SU-DHL-6 (cell line): Measurements from ENCODE around the gene CHST9.

Experiments used
- H2AFZ ChIP-seq: fragments of 200-600 bp; sonication (generic); 2 replicates; pipeline ENCODE4 v1.6.1; 2014; ENCODE audit warnings: low read depth, mild to moderate bottlenecking, moderate library complexity, mixed read lengths, antibody characterized with exemption, low read length; ENCODE audit not compliant: severe bottlenecking
- H3F3A ChIP-seq: fragments of 200-600 bp; shearing (Covaris generic); 2 replicates; pipeline ENCODE4 v1.6.0; 2016; ENCODE audit warnings: antibody characterized with exemption, mild to moderate bottlenecking; ENCODE audit not compliant: insufficient read depth
- H3K27ac ChIP-seq: fragments of 200-600 bp; sonication (generic); 2 replicates; pipeline ENCODE4 v1.5.1; 2016; ENCODE audit warnings: low read depth, mild to moderate bottlenecking, low read length, moderate library complexity, mixed read lengths
- H3K27me3 ChIP-seq: fragments of 200-600 bp; sonication (generic), shearing (Covaris generic); 2 replicates; pipeline ENCODE4 v1.6.0; 2014; ENCODE audit warnings: mild to moderate bottlenecking, low read length
- H3K36me3 ChIP-seq: fragments of 200-600 bp; sonication (generic); 2 replicates; pipeline ENCODE4 v1.6.1; 2014; ENCODE audit warnings: mild to moderate bottlenecking, low read length, mixed read lengths
- H3K4me2 ChIP-seq: fragments of 300-600, 200-600 bp; shearing (Covaris generic), sonication (generic); 2 replicates; pipeline ENCODE4 v1.6.0; 2014; ENCODE audit warnings: low read length, low read depth, mild to moderate bottlenecking; ENCODE audit not compliant: poor library complexity, severe bottlenecking
- H3K4me3 ChIP-seq: fragments of 200-600 bp; sonication (generic); 2 replicates; pipeline ENCODE4 v1.5.1; 2014; ENCODE audit warnings: antibody characterized with exemption, low read length, mild to moderate bottlenecking, mixed read lengths; ENCODE audit not compliant: insufficient read depth, poor library complexity, severe bottlenecking
- H3K79me2 ChIP-seq: fragments of 200-600 bp; sonication (generic); 2 replicates; pipeline ENCODE4 v1.6.1; 2014; ENCODE audit warnings: mild to moderate bottlenecking, low read length, moderate library complexity; ENCODE audit not compliant: insufficient read depth
- H3K9ac ChIP-seq: fragments of 200-600 bp; sonication (generic); 2 replicates; pipeline ENCODE4 v1.7.0; 2014; ENCODE audit warnings: mild to moderate bottlenecking, low read length
- H3K9me2 ChIP-seq: fragments of 200-600 bp; sonication (generic); replicated peaks from 2 replicates; pipeline ENCODE4 v1.6.1; 2014; ENCODE audit warnings: low read length; ENCODE audit not compliant: insufficient read depth
- H3K9me3 ChIP-seq: fragments of 200-600 bp; sonication (generic); 2 replicates; pipeline ENCODE4 v1.6.1; 2014; ENCODE audit warnings: low read length, mixed read lengths; ENCODE audit not compliant: insufficient read depth
- H4K20me1 ChIP-seq: fragments of 200-600 bp; sonication (generic); 2 replicates; pipeline ENCODE4 v1.6.1; 2014; ENCODE audit warnings: low read depth, mild to moderate bottlenecking, antibody characterized with exemption, low read length, moderate library complexity, mixed read lengths
- EZH2phosphoT487 ChIP-seq: fragments of 200-600 bp; sonication (generic), shearing (Covaris generic); conservative IDR thresholded peaks from 2 replicates; pipeline ENCODE4 v1.6.1; 2018; ENCODE audit warnings: mild to moderate bottlenecking, antibody characterized with exemption, low read length, moderate library complexity, mixed read lengths
- TF ChIP-seq, protein P1 (sequence below): fragments of 200-600 bp; sonication (generic); IDR thresholded peaks from one replicate; pipeline ENCODE4 v1.5.1; 2017; ENCODE audit warnings: antibody characterized with exemption, mild to moderate bottlenecking, low read length, moderate library complexity; ENCODE audit not compliant: insufficient read depth, poor library complexity, severe bottlenecking

Gene CHST9

DNA sequence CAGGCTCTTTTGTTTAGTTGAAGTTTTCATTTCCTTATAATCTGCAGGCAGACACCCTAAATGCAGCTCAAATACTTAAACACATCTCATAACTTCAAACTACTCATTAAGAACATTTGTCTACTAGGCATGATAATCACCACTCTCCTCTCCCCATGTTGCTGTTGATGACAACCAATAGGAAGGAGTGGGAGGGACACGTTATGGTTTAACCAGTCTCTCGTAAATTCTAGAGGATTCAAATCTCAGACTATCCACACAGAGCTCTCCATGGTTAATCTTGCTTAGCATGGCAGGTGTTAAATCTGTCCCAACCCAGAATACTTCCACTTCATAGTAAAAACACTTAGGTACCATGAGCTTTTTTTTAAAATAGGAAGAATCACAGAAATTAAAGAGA, 192.2 kb downstream of the CHST9 start:
- no peak overlapping the region for H3K9ac ChIP-seq
- no peaks in the 10 kb centered on the region for H3K9me2 ChIP-seq
- peaks cover 22% of the 10 kb centered on the region; the same call in 1 of the 2 replicates for H3F3A ChIP-seq
- TF ChIP-seq EZH2phosphoT487 = no peak
- TF ChIP-seq, protein P1, sequence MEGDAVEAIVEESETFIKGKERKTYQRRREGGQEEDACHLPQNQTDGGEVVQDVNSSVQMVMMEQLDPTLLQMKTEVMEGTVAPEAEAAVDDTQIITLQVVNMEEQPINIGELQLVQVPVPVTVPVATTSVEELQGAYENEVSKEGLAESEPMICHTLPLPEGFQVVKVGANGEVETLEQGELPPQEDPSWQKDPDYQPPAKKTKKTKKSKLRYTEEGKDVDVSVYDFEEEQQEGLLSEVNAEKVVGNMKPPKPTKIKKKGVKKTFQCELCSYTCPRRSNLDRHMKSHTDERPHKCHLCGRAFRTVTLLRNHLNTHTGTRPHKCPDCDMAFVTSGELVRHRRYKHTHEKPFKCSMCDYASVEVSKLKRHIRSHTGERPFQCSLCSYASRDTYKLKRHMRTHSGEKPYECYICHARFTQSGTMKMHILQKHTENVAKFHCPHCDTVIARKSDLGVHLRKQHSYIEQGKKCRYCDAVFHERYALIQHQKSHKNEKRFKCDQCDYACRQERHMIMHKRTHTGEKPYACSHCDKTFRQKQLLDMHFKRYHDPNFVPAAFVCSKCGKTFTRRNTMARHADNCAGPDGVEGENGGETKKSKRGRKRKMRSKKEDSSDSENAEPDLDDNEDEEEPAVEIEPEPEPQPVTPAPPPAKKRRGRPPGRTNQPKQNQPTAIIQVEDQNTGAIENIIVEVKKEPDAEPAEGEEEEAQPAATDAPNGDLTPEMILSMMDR = no peak
- H3K27ac ChIP-seq = peak overlapping the region; percentile 56
- peak overlapping the region; percentile 86 for H2AFZ ChIP-seq
- H3K27me3 ChIP-seq = no peaks in the 10 kb centered on the region
- H3K36me3 ChIP-seq = peaks cover 5% of the 10 kb centered on the region; the same call in 1 of the 2 replicates
- H4K20me1 ChIP-seq = no peaks in the 10 kb centered on the region
- H3K9me3 ChIP-seq = no peaks in the 10 kb centered on the region; the same call in 1 of the 2 replicates
- no peaks in the 10 kb centered on the region for H3K79me2 ChIP-seq
- H3K4me3 ChIP-seq = peak overlapping the region; percentile 11
- H3K4me2 ChIP-seq = peak overlapping the region; percentile 41

DNA sequence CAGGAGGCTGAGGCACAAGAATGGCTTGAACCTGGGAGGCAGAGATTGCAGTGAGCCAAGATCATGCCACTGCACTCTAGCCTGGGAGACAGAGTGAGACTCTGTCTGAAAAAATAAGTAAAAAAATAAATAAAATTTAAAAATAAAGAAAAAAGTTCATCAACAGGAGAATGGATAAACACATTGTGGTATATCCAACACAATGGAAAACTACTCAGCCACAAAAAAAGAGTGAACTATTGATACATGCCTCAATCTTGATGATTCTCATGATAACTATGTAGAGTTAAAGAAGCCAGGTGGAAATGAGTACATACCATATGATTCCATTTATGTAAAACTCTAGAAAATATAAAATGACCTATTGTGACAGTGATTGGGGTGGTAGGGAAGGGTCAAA, 195.3 kb downstream of the CHST9 start:
- Histone ChIP-seq H3K9ac (no peak overlapping the region), H3K27me3 (no peaks in the 10 kb centered on the region), H3F3A (0 out of 2 replicates have a peak, but pooled peaks cover 8% of the 10 kb centered on the region), H3K36me3 (peaks cover 22% of the 10 kb centered on the region), H2AFZ (no peak overlapping the region), H4K20me1 (no peaks in the 10 kb centered on the region), H3K79me2 (no peaks in the 10 kb centered on the region), H3K9me2 (no peaks in the 10 kb centered on the region), H3K27ac (no peak overlapping the region), H3K9me3 (peaks cover 20% of the 10 kb centered on the region; the same call in 1 of the 2 replicates), H3K4me2 (no peak overlapping the region), H3K4me3 (no peak overlapping the region)
- TF ChIP-seq EZH2phosphoT487 = no peak
- TF ChIP-seq, protein P1 = no peak

DNA sequence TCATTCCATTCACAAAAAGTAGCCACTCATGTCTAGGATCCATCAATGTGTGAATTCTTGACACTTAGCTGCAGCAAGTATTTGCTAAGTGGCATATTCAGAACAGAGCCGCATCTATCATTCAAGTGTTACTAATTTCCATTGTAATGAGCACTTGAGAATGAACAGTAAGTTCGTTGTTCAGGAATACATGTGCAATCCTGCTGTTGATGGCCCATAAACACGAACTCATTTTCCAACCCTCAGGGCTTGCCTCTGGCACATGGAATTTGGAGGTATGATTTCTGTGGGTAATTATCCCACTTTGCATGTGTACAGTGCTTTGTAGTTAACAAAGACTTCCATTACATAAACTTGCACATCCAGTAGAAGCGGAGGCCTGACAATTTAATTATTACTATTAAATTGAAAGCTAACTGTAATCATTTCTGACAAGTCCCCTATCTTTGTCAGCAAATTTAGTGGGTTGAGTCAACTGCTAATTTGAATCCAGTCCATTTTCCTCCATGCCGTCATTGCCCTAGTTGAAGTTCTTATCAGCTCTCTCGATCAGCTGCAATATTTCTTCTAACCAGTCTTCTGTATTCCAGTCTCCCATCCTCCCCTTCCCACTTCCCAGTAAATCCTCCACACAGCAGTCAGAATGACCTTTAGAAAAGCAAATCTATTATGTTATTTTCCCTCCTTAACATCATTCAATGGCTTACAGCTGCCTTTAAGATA, 203.6 kb downstream of the CHST9 start:
- Histone ChIP-seq H2AFZ (peak overlapping the region; percentile 18), H4K20me1 (no peaks in the 10 kb centered on the region), H3F3A (peaks cover 30% of the 10 kb centered on the region), H3K9ac (no peak overlapping the region), H3K4me2 (no peak overlapping the region), H3K27me3 (no peaks in the 10 kb centered on the region), H3K79me2 (no peaks in the 10 kb centered on the region), H3K9me3 (peaks cover 15% of the 10 kb centered on the region; the same call in 1 of the 2 replicates), H3K4me3 (no peak overlapping the region), H3K36me3 (peaks cover 19% of the 10 kb centered on the region), H3K9me2 (no peaks in the 10 kb centered on the region), H3K27ac (no peak overlapping the region)
- TF ChIP-seq, protein P1 = no peak
- TF ChIP-seq EZH2phosphoT487 = no peak
